ENCODE results near the gene IKBKG.
"Not testable (repeated sequence)": the region's sequence is repeated elsewhere in the genome, so short reads cannot be mapped to it uniquely, and the experiment has no call there.

- not testable (repeated sequence) for TF ChIP-seq CTCF, POLR2A (IDR thresholded peaks at IDR 0.05)
Measured at GRCh38 chrX:154590415-154590814, 43.0 kb downstream of the IKBKG start.

Data from vagina (tissue), 2 donors.